ENCODE data around the gene POLD2.

GRCh38 chr7:44085546-44085945, 37.8 kb downstream of the POLD2 start:
- TF ChIP-seq SRF (IDR thresholded peaks at IDR 0.05; ENCODE audit: low read depth, low read length) (no peak), SP1 (IDR thresholded peaks at IDR 0.05; ENCODE audit: low read depth, low read length) (no peak), ASH2L (IDR thresholded peaks at IDR 0.05; ENCODE audit: low read length) (no peak), TAF7 (optimal IDR thresholded peaks at IDR 0.05; ENCODE audit: borderline replicate concordance, low read depth, low read length) (no peak), PHF8 (conservative IDR thresholded peaks at IDR 0.05; ENCODE audit: low read depth, low read length) (no peak)

All from H1 (cell line).